OCI-LY7 (cell line): ENCODE results near the gene DNAH11. TPM values are rescaled to one million over a fixed set of nuclear protein-coding genes. Genes with fewer than 3 reads are reported as not detected.

Source experiments
- BruUV-seq: library from RNA; stranded (reverse); fragments of 400-500 nt; replicated peaks from 2 replicates; lab custom pipeline; 2021; lab: Mats Ljungman, UMichigan
- CTCF ChIA-PET: fragments of 300-600 bp; sonication (Branson Sonifier 250); formaldehyde crosslinking; loops from one replicate; lab custom pipeline; 2022; ENCODE audit warnings: antibody characterized with exemption; ENCODE audit not compliant: unreplicated experiment; lab: Charles Lee
- POLR2A ChIA-PET: fragments of 300-600 bp; sonication (Branson Sonifier 250); formaldehyde crosslinking; loops from one replicate; lab custom pipeline; 2022; ENCODE audit warnings: antibody characterized with exemption; lab: Charles Lee
- DNase-seq: peaks from one replicate; pipeline ENCODE4 v3.0.0-alpha.2; 2015; ENCODE audit warnings: low spot score
- H2AFZ ChIP-seq: fragments of 200-600 bp; sonication (generic), shearing (Covaris generic); 2 replicates; pipeline ENCODE4 v1.6.1; 2014; ENCODE audit warnings: mild to moderate bottlenecking, antibody characterized with exemption, low read length, moderate library complexity
- H3K27ac ChIP-seq: fragments of 200-600 bp; sonication (generic); 2 replicates; pipeline ENCODE4 v1.5.1; 2014; ENCODE audit warnings: mixed run types, low read depth, mild to moderate bottlenecking, moderate library complexity, low read length, inconsistent platforms; ENCODE audit not compliant: poor library complexity, severe bottlenecking
- H3K36me3 ChIP-seq: fragments of 200-600 bp; sonication (generic); 2 replicates; pipeline ENCODE4 v1.6.1; 2014; ENCODE audit warnings: mild to moderate bottlenecking, antibody characterized with exemption, low read length, moderate library complexity, mixed read lengths; ENCODE audit not compliant: insufficient read depth
- H3K4me1 ChIP-seq: fragments of 200-600 bp; sonication (generic); 2 replicates; pipeline ENCODE4 v1.5.1; 2014; ENCODE audit warnings: mild to moderate bottlenecking, low read length; ENCODE audit not compliant: insufficient read depth, poor library complexity, severe bottlenecking
- H3K4me2 ChIP-seq: fragments of 200-600 bp; sonication (generic); 2 replicates; pipeline ENCODE4 v1.6.1; 2014; ENCODE audit warnings: mild to moderate bottlenecking, low read length
- H3K4me3 ChIP-seq: fragments of 200-600 bp; sonication (generic); 2 replicates; pipeline ENCODE4 v1.5.1; 2014; ENCODE audit warnings: mild to moderate bottlenecking, low read depth, low read length; ENCODE audit not compliant: poor library complexity, severe bottlenecking
- H3K79me2 ChIP-seq: fragments of 200-600 bp; sonication (generic); 2 replicates; pipeline ENCODE4 v1.6.1; 2016; ENCODE audit warnings: low read depth, mild to moderate bottlenecking, low read length, moderate library complexity, mixed read lengths; ENCODE audit not compliant: insufficient read depth
- H3K9me2 ChIP-seq: fragments of 200-600 bp; sonication (generic); 2 replicates; pipeline ENCODE4 v1.6.1; 2016; ENCODE audit warnings: mild to moderate bottlenecking, low read length, mixed read lengths; ENCODE audit not compliant: insufficient read depth
- H3K9me3 ChIP-seq: fragments of 200-600 bp; sonication (generic); 2 replicates; pipeline ENCODE4 v1.6.1; 2014; ENCODE audit warnings: mild to moderate bottlenecking, mixed run types, low read length, mixed read lengths
- H4K20me1 ChIP-seq: fragments of 200-600 bp; sonication (generic); 2 replicates; pipeline ENCODE4 v1.6.1; 2014; ENCODE audit warnings: mild to moderate bottlenecking, antibody characterized with exemption, low read length, moderate library complexity, mixed read lengths; ENCODE audit not compliant: insufficient read depth
- CTCF ChIP-seq: fragments of 200-600 bp; sonication (generic); conservative IDR thresholded peaks from 2 replicates; pipeline ENCODE4 v1.5.1; 2014; ENCODE audit warnings: mild to moderate bottlenecking, antibody characterized with exemption, low read length, moderate library complexity, mixed read lengths
- EZH2phosphoT487 ChIP-seq: fragments of 200-600 bp; sonication (generic); IDR thresholded peaks from 2 replicates; pipeline ENCODE4 v1.6.1; 2018; ENCODE audit warnings: low read depth, borderline replicate concordance, mild to moderate bottlenecking, mixed run types, antibody characterized with exemption, low read length, moderate library complexity, mixed read lengths
- intact Hi-C: fragments of 100-400 bp; cut with micrococcal nuclease; formaldehyde crosslinking; loops from one replicate; pipeline ENCODE4 v1.10.0; 2022; ENCODE audit not compliant: unreplicated experiment
- total RNA-seq, 2 experiments: library from RNA; depleted of rRNA in 1 of 2; stranded (reverse); fragments of >200 nt in 1 of 2; shearing (Covaris generic) in 1 of 2; gene quantifications; 2 replicates each; pipeline ENCODE4 v1.2.3, GENCODE V29; 2014 to 2022

Gene DNAH11
- total RNA-seq, 2 experiments from 2014 or later, result not detected

DNA sequence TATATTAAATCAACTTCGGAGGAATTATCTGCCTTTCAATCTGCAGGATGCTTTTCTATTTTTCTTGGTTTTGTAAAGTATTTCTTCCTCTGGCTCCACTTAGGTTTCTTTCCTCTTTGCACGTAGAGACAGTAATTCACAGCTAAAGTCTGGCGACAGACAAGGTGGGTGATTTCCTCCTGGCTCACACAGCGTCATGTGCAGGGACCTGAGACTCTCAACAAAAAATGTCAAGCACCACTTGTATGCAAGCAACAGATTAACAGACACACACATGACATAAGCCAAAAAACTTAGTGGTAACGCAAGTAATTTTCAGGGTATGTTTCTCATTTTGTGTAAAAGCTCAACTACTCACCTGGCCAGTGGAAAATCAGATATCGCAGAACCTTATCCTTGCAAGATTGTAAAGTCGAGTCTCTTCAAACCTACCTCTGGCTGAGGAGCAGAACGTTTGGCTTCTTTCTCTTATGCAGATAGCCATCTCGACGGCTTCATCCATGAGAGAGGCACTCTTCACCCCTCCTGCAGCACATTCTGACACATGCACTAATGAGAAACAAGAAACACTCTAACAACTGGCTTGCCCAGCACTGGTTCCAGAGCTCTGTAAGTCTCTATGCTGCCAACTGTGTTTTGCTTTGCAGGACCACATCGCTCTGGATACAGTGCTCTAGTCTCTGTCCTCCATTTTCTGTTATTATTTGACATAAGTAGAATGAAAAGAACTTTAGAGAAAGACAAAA lies 214.9 kb downstream of the DNAH11 start:
- BruUV-seq, result no TSS peak
- intact Hi-C loops, result no loop called here
- no peaks in the 10 kb centered on the region for H3K9me3 ChIP-seq
- H4K20me1 ChIP-seq, result no peaks in the 10 kb centered on the region
- ChIA-PET POLR2A (no interaction called here), CTCF (no interaction called here)
- no peak for TF ChIP-seq CTCF
- TF ChIP-seq EZH2phosphoT487, result no peak
- no peak overlapping the region for H3K27ac ChIP-seq
- no peak overlapping the region for H2AFZ ChIP-seq
- H3K4me1 ChIP-seq, result no peaks in the 10 kb centered on the region
- H3K4me3 ChIP-seq, result no peak overlapping the region
- no peaks in the 10 kb centered on the region for H3K79me2 ChIP-seq
- DNase-seq, result no peak
- no peak overlapping the region for H3K4me2 ChIP-seq
- H3K9me2 ChIP-seq, result no peaks in the 10 kb centered on the region
- no peaks in the 10 kb centered on the region for H3K36me3 ChIP-seq

- Histone ChIP-seq H2AFZ (no peak overlapping the region), H3K4me1 (no peaks in the 10 kb centered on the region), H3K9me2 (no peaks in the 10 kb centered on the region), H3K27ac (no peak overlapping the region), H4K20me1 (no peaks in the 10 kb centered on the region), H3K79me2 (no peaks in the 10 kb centered on the region), H3K4me3 (no peak overlapping the region), H3K9me3 (no peaks in the 10 kb centered on the region), H3K36me3 (no peaks in the 10 kb centered on the region), H3K4me2 (no peak overlapping the region)
- intact Hi-C loops, result no loop called here
- POLR2A ChIA-PET, result no interaction called here
- CTCF ChIA-PET, result no interaction called here
- no TSS peak for BruUV-seq
- DNase-seq, result no peak
- TF ChIP-seq EZH2phosphoT487, result no peak
- TF ChIP-seq CTCF, result no peak
These were observed 215.4 kb downstream of the DNAH11 start for GRCh38 chr7:21758286-21758685.

DNA sequence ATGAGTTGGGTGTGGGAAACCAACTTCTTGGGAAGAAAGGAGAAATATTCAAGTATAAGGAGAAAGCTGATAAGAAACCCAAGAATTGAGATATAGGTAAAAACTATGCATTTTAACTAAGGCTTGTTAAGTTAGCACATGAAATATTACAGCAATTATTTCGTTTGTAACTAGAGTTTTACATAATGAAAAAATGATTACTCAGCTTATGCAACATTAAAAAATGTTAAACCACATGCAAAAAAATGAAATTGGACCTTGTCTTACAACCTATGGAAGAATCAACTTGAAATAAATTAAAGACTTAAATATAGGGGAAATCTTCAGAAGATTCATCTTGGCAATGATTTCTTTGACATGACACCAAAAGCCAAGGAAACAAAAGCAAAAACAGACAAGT lies 219.6 kb downstream of the DNAH11 start:
- H3K9me3 ChIP-seq, result no peaks in the 10 kb centered on the region
- TF ChIP-seq CTCF (no peak), EZH2phosphoT487 (no peak)
- CTCF ChIA-PET, result no interaction called here
- no peak overlapping the region for H2AFZ ChIP-seq
- H3K79me2 ChIP-seq, result no peaks in the 10 kb centered on the region
- no peak for DNase-seq
- H3K4me1 ChIP-seq, result no peaks in the 10 kb centered on the region
- no peaks in the 10 kb centered on the region for H3K36me3 ChIP-seq
- no peak overlapping the region for H3K27ac ChIP-seq
- intact Hi-C loops, result no loop called here
- no TSS peak for BruUV-seq
- no peaks in the 10 kb centered on the region for H3K9me2 ChIP-seq
- H3K4me3 ChIP-seq, result no peak overlapping the region
- POLR2A ChIA-PET, result interaction anchor here (0.6 to 0.7 kb wide), 2 partner anchors 24 to 186 kb away, joined by 3 read pairs; no protein-coding TSS in a partner anchor
- H3K4me2 ChIP-seq, result no peak overlapping the region
- H4K20me1 ChIP-seq, result no peaks in the 10 kb centered on the region
